Kidney (tissue), 14 donors: Measurements from ENCODE around the gene SNX27. TPM values are rescaled to one million over a fixed set of nuclear protein-coding genes. Genes with fewer than 3 reads are reported as not detected.
"Not testable (repeated sequence)": the region's sequence is repeated elsewhere in the genome, so short reads cannot be mapped to it uniquely, and the experiment has no call there.

Experiments
- DNase-seq, 5 donors: peaks; one replicate each; pipeline ENCODE4 v3.0.0-alpha.2; 2013 to 2020
- FAIRE-seq: peaks from 2 replicates; lab custom pipeline; 2012; peaks lifted over from hg19 to GRCh38; lab: Jason Lieb, UNC
- H3K27ac ChIP-seq, 2 donors: one replicate each; pipeline ENCODE4 v1.7.0; 2013; ENCODE audit warnings: low read depth in 2 of 2, low read length in 2 of 2, inconsistent platforms in 1 of 2
- H3K27me3 ChIP-seq: one replicate; pipeline ENCODE4 v1.7.1; 2013; ENCODE audit warnings: low read length, inconsistent platforms; ENCODE audit not compliant: control insufficient read depth, insufficient read depth
- H3K36me3 ChIP-seq, 3 donors: one replicate each; pipeline versions ENCODE4 v1.7.0 to v1.7.1; 2013; ENCODE audit warnings: low read length in 3 of 3, control low read depth in 1 of 3, inconsistent platforms in 1 of 3; ENCODE audit not compliant: insufficient read depth in 3 of 3, control insufficient read depth in 2 of 3
- H3K4me1 ChIP-seq, 3 donors: one replicate each; pipeline versions ENCODE4 v1.7.0 to v1.7.1; 2013; ENCODE audit warnings: low read length in 3 of 3, inconsistent platforms in 1 of 3, low read depth in 1 of 3; ENCODE audit not compliant: control insufficient read depth in 2 of 3, insufficient read depth in 2 of 3
- H3K4me3 ChIP-seq, 3 donors: one replicate each; pipeline versions ENCODE4 v1.7.0 to v1.8.1; 2013; ENCODE audit warnings: low read length in 3 of 3, control low read depth in 1 of 3, inconsistent platforms in 1 of 3
- H3K9ac ChIP-seq, 3 donors: one replicate each; pipeline versions ENCODE4 v1.7.0 to v1.7.1; 2013; ENCODE audit warnings: low read length in 3 of 3, control low read depth in 1 of 3, inconsistent platforms in 1 of 3
- H3K9me3 ChIP-seq, 3 donors: one replicate each; pipeline versions ENCODE4 v1.7.0 to v1.7.1; 2013; ENCODE audit warnings: low read length in 3 of 3, control low read depth in 1 of 3, inconsistent platforms in 1 of 3; ENCODE audit not compliant: control insufficient read depth in 2 of 3, insufficient read depth in 1 of 3
- intact Hi-C: fragments of 100-400 bp; cut with DNase I; formaldehyde crosslinking; loops from one replicate; pipeline ENCODE4 v1.11.1; 2022
- polyA plus RNA-seq: library from polyadenylated mRNA; stranded (reverse); fragments of 350-450 nt; fragmentation: Illumina TruSeq; extraction: RNeasy Lipid Tissue Mini Kit (QIAGEN cat#74804); gene quantifications from one replicate; pipeline ENCODE4 v1.2.3, GENCODE V29; 2014; ENCODE audit warnings: low read depth, low replicate concordance; ENCODE audit not compliant: insufficient read depth
- total RNA-seq: library from RNA; stranded (reverse); fragmentation: NEBNext Ultra II Directional; extraction: Animal tissue kit (Norgen Biotek cat#: 25700); gene quantifications from one replicate; pipeline ENCODE4 v1.2.1, GENCODE V29; 2021
- TF ChIP-seq, protein P1 (sequence below): IDR thresholded peaks from 3 replicates; pipeline ENCODE4 v1.5.1; 2012; ENCODE audit warnings: mild to moderate bottlenecking, moderate library complexity, borderline replicate concordance; ENCODE audit not compliant: insufficient read depth; ENCODE audit errors: extremely low read depth
- donor health status: control.
- donor health status: control.
- donor health status: control.
- donor health status: control.
- donor health status: control.
- donor health status: DM: yes; HTN: yes; CAD: no.
- donor health status: Normal renal cell carcinoma (clear cell type).

Gene SNX27
- total and polyA plus RNA-seq, 2 donors from 2014 or later: 13.5 to 46.3 TPM

GRCh38 chr1:151653397-151653796 lies 41.5 kb downstream of the SNX27 start:
- TF ChIP-seq, protein P1, sequence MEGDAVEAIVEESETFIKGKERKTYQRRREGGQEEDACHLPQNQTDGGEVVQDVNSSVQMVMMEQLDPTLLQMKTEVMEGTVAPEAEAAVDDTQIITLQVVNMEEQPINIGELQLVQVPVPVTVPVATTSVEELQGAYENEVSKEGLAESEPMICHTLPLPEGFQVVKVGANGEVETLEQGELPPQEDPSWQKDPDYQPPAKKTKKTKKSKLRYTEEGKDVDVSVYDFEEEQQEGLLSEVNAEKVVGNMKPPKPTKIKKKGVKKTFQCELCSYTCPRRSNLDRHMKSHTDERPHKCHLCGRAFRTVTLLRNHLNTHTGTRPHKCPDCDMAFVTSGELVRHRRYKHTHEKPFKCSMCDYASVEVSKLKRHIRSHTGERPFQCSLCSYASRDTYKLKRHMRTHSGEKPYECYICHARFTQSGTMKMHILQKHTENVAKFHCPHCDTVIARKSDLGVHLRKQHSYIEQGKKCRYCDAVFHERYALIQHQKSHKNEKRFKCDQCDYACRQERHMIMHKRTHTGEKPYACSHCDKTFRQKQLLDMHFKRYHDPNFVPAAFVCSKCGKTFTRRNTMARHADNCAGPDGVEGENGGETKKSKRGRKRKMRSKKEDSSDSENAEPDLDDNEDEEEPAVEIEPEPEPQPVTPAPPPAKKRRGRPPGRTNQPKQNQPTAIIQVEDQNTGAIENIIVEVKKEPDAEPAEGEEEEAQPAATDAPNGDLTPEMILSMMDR: no peak
- FAIRE-seq (no peak), DNase-seq (no peak)
- H3K9ac ChIP-seq: no peak overlapping the region
- H3K27ac ChIP-seq: no peak overlapping the region
- intact Hi-C loops: no loop called here
- peaks cover 0 to 5% (median 2%) of the 10 kb centered on the region in 3 donors for H3K36me3 ChIP-seq
- no peaks in the 10 kb centered on the region for H3K4me1 ChIP-seq
- no peak overlapping the region for H3K4me3 ChIP-seq
- no peaks in the 10 kb centered on the region for H3K27me3 ChIP-seq
- H3K9me3 ChIP-seq: no peaks in the 10 kb centered on the region

DNA sequence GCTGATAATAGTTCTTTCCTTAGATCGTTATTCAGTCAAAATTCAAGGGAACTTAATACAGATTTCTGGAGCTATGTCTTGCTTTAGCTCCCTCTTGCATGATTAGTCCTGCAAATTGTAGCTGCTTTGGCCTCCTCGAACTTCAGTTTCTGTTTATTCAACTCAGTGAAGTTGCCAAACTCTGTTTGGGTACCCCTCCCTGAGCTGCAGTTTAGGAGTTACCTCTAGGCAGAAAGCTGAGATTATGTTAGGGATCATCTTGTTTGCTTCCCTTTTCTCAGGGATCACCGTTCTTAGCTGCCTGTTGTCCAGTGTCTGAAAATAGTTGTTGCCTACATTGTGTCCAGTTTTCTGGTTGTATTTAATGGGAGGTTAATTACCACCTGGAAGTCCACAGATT lies 43.5 kb downstream of the SNX27 start:
- no peak for FAIRE-seq
- no peak overlapping the region for H3K4me3 ChIP-seq
- intact Hi-C loops: no loop called here
- no peaks in the 10 kb centered on the region for H3K9me3 ChIP-seq
- H3K27me3 ChIP-seq: no peaks in the 10 kb centered on the region
- no peak overlapping the region for H3K9ac ChIP-seq
- peaks cover 0 to 7% (median 2%) of the 10 kb centered on the region in 3 donors for H3K36me3 ChIP-seq
- no peaks in the 10 kb centered on the region for H3K4me1 ChIP-seq
- TF ChIP-seq, protein P1: no peak
- H3K27ac ChIP-seq: no peak overlapping the region
- DNase-seq: no peak

DNA sequence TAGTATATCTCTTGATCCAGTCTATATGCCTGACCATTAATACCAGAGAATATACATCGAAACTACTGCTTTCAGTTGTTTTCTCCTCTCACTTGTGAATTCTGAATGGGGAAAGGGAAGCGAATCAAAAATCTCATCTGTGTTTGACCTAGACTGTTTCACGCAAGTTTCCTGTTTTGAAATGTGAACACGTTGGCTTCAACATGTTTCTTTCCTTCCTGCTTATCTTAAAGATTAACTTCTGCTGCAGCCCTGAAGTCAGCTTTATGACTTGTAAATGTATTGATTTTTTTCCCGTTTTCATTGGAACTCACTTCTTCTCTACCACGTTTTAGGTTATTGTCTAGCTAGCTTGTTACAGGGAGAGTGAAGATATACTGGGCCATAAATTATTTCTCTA lies 49.9 kb downstream of the SNX27 start:
- intact Hi-C loops: no loop called here
- Histone ChIP-seq H3K4me3 (no peak overlapping the region), H3K9ac (no peak overlapping the region), H3K36me3 (peaks cover 0 to 22% (median 5%) of the 10 kb centered on the region in 3 donors), H3K9me3 (no peaks in the 10 kb centered on the region), H3K27ac (no peak overlapping the region), H3K27me3 (no peaks in the 10 kb centered on the region), H3K4me1 (no peaks in the 10 kb centered on the region)
- FAIRE-seq: no peak
- no peak for DNase-seq
- TF ChIP-seq, protein P1: no peak

DNA sequence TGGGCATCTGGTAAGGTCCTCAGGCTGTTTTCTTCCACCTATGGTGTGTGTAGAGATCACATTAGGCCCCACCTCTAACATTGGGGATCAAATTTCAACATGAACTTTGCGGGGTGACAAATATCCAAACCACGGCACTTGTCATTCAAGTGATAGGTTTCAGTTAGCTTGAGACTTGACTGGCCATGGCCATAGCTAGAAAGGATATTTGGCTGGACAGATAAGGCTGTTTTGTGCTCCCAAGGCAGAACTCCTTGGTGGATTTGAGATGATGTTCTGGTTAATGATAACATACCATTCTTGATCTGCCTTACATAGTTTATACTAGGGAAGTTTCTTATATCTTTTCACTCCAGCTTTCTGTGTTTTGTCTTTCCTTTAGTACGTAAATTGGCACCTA lies 56.2 kb downstream of the SNX27 start:
- TF ChIP-seq, protein P1: no peak
- DNase-seq (no peak), FAIRE-seq (no peak)
- Histone ChIP-seq H3K4me1 (no peaks in the 10 kb centered on the region), H3K4me3 (no peak overlapping the region), H3K36me3 (peaks cover 4 to 12% (median 4%) of the 10 kb centered on the region in 3 donors), H3K9me3 (peaks cover 0 to 4% (median 0%) of the 10 kb centered on the region in 3 donors), H3K9ac (no peak overlapping the region), H3K27me3 (no peaks in the 10 kb centered on the region), H3K27ac (no peak overlapping the region)
- intact Hi-C loops: no loop called here

- H3K4me3 ChIP-seq, H3K9me3 ChIP-seq, H3K9ac ChIP-seq, intact Hi-C loops, H3K27ac ChIP-seq, DNase-seq, FAIRE-seq, H3K4me1 ChIP-seq, H3K27me3 ChIP-seq: not testable (repeated sequence)
- H3K36me3 ChIP-seq: peaks cover 4 to 12% (median 4%) of the 10 kb centered on the region in 3 donors
These were observed 58.3 kb downstream of the SNX27 start for GRCh38 chr1:151670036-151670675.
